Measurements from ENCODE around the gene XRN2. TPM values are rescaled to one million over a fixed set of nuclear protein-coding genes. Genes with fewer than 3 reads are reported as not detected.

The XRN2 gene
- total RNA-seq (10 to 100 TPM; 50.5 to 62.2 TPM), polyA plus RNA-seq (10 to 100 TPM; 12.6 to 56.7 TPM)
- long read RNA-seq, donor 1, transcript XRN2-201 (30 exons, 3,437 nt), result major isoform, 5 of 122 reads
- long read RNA-seq, donor 1, partial matches to known transcripts, result 117 of 122 reads
- long read RNA-seq, donor 1, other reads (novel, unspliced or antisense), result 0 of 122 reads
- long read RNA-seq, donor 2, partial matches to known transcripts, result 21 of 23 reads
- long read RNA-seq, donor 2, other reads (novel, unspliced or antisense), result 0 of 23 reads
- long read RNA-seq, donor 3, partial matches to known transcripts, result 50 of 51 reads
- long read RNA-seq, donor 3, other reads (novel, unspliced or antisense), result 0 of 51 reads
- long read RNA-seq, donor 4, partial matches to known transcripts, result 42 of 44 reads
- long read RNA-seq, donor 4, other reads (novel, unspliced or antisense), result 0 of 44 reads
- long read RNA-seq, donor 5, partial matches to known transcripts, result 103 of 112 reads
- long read RNA-seq, donor 5, other reads (novel, unspliced or antisense), result 6 of 112 reads

GRCh38 chr20:21303061-21303871 lies at the start of gene XRN2:
Gene XRN2 (plus strand): TSS chr20:21303331. CDS start chr20:21303399, 68 bp downstream.
- Histone ChIP-seq H3K4me1 (ENCODE audit: control insufficient read depth in 5 of 5, insufficient read depth in 5 of 5, low read length in 5 of 5) (peaks cover 0 to 16% (median 11%) of the 10 kb centered on the region in 5 donors), H3K9ac (ENCODE audit: insufficient read depth in 1 of 2, low read length in 2 of 2) (peak within 1 kb of the TSS; percentile 83 to 89), H3K27ac (ENCODE audit: low read depth in 1 of 2, low read length in 1 of 2) (peak within 1 kb of the TSS; percentile 94 to 99), H3K9me3 (ENCODE audit: control insufficient read depth in 4 of 4, insufficient read depth in 3 of 4, low read length in 3 of 4) (no peaks in the 10 kb centered on the region), H3K27me3 (ENCODE audit: control insufficient read depth in 3 of 3, insufficient read depth in 3 of 3, low read length in 2 of 3) (peaks cover 0 to 5% (median 4%) of the 10 kb centered on the region in 3 donors), H3K4me3 (peak within 1 kb of the TSS; percentile 89), H3K36me3 (ENCODE audit: control insufficient read depth in 4 of 4, insufficient read depth in 4 of 4, low read length in 4 of 4) (peaks cover 0 to 3% (median 0%) of the 10 kb centered on the region in 4 donors)
- ATAC-seq (ENCODE audit: insufficient read depth, low FRiP score), result peak; percentile 96
- 0% methylated on average over 81 to 87 of the region's 87 CpGs for WGBS, 2 donors
- DNase-seq, result peak; percentile 97 to 98 (median 97)
- TF ChIP-seq CTCF (IDR thresholded peaks at IDR 0.05; ENCODE audit: control extremely low read depth, extremely low read depth), result no peak

GRCh38 chr20:21257192-21257591 lies 45.9 kb upstream of the XRN2 start:
- no peak for DNase-seq
- Histone ChIP-seq H3K27me3 (ENCODE audit: control insufficient read depth in 3 of 3, insufficient read depth in 3 of 3, low read length in 2 of 3) (peaks cover 0 to 3% (median 0%) of the 10 kb centered on the region in 3 donors), H3K36me3 (ENCODE audit: control insufficient read depth in 4 of 4, insufficient read depth in 4 of 4, low read length in 4 of 4) (no peaks in the 10 kb centered on the region), H3K9ac (ENCODE audit: insufficient read depth in 1 of 2, low read length in 2 of 2) (no peak overlapping the region), H3K9me3 (ENCODE audit: control insufficient read depth in 4 of 4, insufficient read depth in 3 of 4, low read length in 3 of 4) (no peaks in the 10 kb centered on the region), H3K4me1 (ENCODE audit: control insufficient read depth in 5 of 5, insufficient read depth in 5 of 5, low read length in 5 of 5) (no peaks in the 10 kb centered on the region), H3K4me3 (no peak overlapping the region), H3K27ac (ENCODE audit: low read depth in 1 of 2, low read length in 1 of 2) (no peak overlapping the region)
- WGBS, 2 donors, result 74 to 82% methylated on average over 3 of the region's 3 CpGs
- no peak for ATAC-seq (ENCODE audit: insufficient read depth, low FRiP score)
- TF ChIP-seq CTCF (IDR thresholded peaks at IDR 0.05; ENCODE audit: control extremely low read depth, extremely low read depth), result no peak

- Histone ChIP-seq H3K9me3 (ENCODE audit: control insufficient read depth in 4 of 4, insufficient read depth in 3 of 4, low read length in 3 of 4) (no peaks in the 10 kb centered on the region), H3K4me1 (ENCODE audit: control insufficient read depth in 5 of 5, insufficient read depth in 5 of 5, low read length in 5 of 5) (no peaks in the 10 kb centered on the region), H3K27ac (ENCODE audit: low read depth in 1 of 2, low read length in 1 of 2) (no peak overlapping the region), H3K27me3 (ENCODE audit: control insufficient read depth in 3 of 3, insufficient read depth in 3 of 3, low read length in 2 of 3) (peaks cover 0 to 3% (median 0%) of the 10 kb centered on the region in 3 donors), H3K4me3 (no peak overlapping the region), H3K9ac (ENCODE audit: insufficient read depth in 1 of 2, low read length in 2 of 2) (no peak overlapping the region), H3K36me3 (ENCODE audit: control insufficient read depth in 4 of 4, insufficient read depth in 4 of 4, low read length in 4 of 4) (no peaks in the 10 kb centered on the region)
- DNase-seq (no peak), ATAC-seq (ENCODE audit: insufficient read depth, low FRiP score) (no peak)
- TF ChIP-seq CTCF (IDR thresholded peaks at IDR 0.05; ENCODE audit: control extremely low read depth, extremely low read depth), result no peak
- WGBS, 2 donors, result 87 to 96% methylated on average over 6 of the region's 6 CpGs
Observed at GRCh38 chr20:21258411-21258810, 44.7 kb upstream of the XRN2 start.
